Upper lobe of left lung (tissue), 6 donors: ENCODE measurements around the gene SVEP1. TPM values are rescaled to one million over a fixed set of nuclear protein-coding genes. Genes with fewer than 3 reads are reported as not detected.

ENCODE experiments used
- ATAC-seq, 2 donors: fragments of 200-7000 bp; cut with Tn5 transposase; one replicate each; pipeline ENCODE4 v1.9.1; 2022; ENCODE audit warnings: mild to moderate bottlenecking in 2 of 2, moderate library complexity in 2 of 2; ENCODE audit not compliant: low FRiP score in 2 of 2
- DNase-seq, 2 donors: peaks; one replicate each; pipeline ENCODE4 v3.0.0-alpha.2; 2019 to 2020
- H3K27ac ChIP-seq, 4 donors: fragments of 200-600 bp; sonication (generic); one replicate each; pipeline ENCODE4 v1.5.1; 2016 to 2019
- H3K27me3 ChIP-seq, 4 donors: fragments of 200-600 bp; sonication (generic); one replicate each; pipeline ENCODE4 v1.5.1; 2017 to 2019
- H3K36me3 ChIP-seq, 4 donors: fragments of 200-600 bp; sonication (generic); one replicate each; pipeline ENCODE4 v1.5.1; 2016 to 2019
- H3K4me1 ChIP-seq, 4 donors: fragments of 200-600 bp; sonication (generic); one replicate each; pipeline ENCODE4 v1.5.1; 2018 to 2019
- H3K4me3 ChIP-seq, 4 donors: fragments of 200-600 bp; sonication (generic); one replicate each; pipeline ENCODE4 v1.5.1; 2017 to 2019; ENCODE audit warnings: mild to moderate bottlenecking in 2 of 4, moderate library complexity in 1 of 4
- H3K9me3 ChIP-seq, 4 donors: fragments of 200-600 bp; sonication (generic); one replicate each; pipeline ENCODE4 v1.5.1; 2018 to 2019
- EP300 ChIP-seq, 4 donors: sonication (generic); formaldehyde crosslinking; IDR thresholded peaks; one replicate each; pipeline ENCODE4 v1.5.1; 2017; ENCODE audit warnings: antibody characterized with exemption in 4 of 4, control low read depth in 2 of 4
- POLR2A ChIP-seq, 4 donors: fragments of 450-650 bp; IDR thresholded peaks; one replicate each; pipeline ENCODE4 v1.5.1; 2016 to 2017; ENCODE audit warnings: antibody characterized with exemption in 4 of 4, mild to moderate bottlenecking in 2 of 4
- POLR2AphosphoS5 ChIP-seq, 2 donors: sonication (generic); formaldehyde crosslinking; IDR thresholded peaks; one replicate each; pipeline ENCODE4 v1.5.1; 2017; ENCODE audit warnings: antibody characterized with exemption in 2 of 2
- WGBS, 2 donors: methylation state at CpG; one replicate each; pipeline ENCODE4 v1.1.5; 2017 to 2018; 5-methylcytosine and 5-hydroxymethylcytosine counted together
- total RNA-seq, 6 donors: library from RNA; depleted of rRNA in 4 of 6; stranded (reverse); fragments of >200 nt in 4 of 6; gene quantifications; one replicate each; pipeline versions ENCODE4 v1.1.0 to v1.2.1, GENCODE V29; 2016 to 2021
- TF ChIP-seq, protein P1 (sequence below), 6 experiments: fragments of 450-650 bp in 4 of 6; fragments of 200-600 bp in 2 of 6; sonication (generic) in 2 of 6; IDR thresholded peaks; one replicate each; pipeline ENCODE4 v1.5.1; 2016 to 2019; ENCODE audit warnings: antibody characterized with exemption in 6 of 6
- donor health status: DM: no; HTN: no; CAD: no; lungs with moderate emphysema.
- donor health status: DM: no; HTN: yes; CAD: no; lungs with severe emphysema.

Gene SVEP1
- total RNA-seq, 6 donors from 2014 or later: 25.4 to 54.5 (median 33.0) TPM

DNA sequence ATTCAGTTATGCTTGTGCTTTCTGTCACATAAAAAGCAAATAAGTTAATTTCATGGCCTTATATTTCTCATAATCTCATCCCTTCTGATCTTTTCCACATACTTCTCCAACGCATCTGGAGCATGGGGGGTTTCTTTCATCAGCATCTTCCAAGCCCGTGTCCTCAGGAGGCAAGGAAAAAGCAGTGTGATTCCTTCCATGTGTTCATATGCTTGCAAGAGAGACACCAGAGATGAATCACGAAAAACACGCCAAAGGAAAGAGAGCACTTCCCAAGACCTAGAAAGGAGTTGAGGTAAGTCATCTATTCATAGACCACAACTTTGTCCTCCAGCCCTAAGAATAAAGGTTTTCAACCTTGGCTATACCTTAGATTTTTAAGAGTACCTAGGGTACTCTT is 26.0 kb upstream of the SVEP1 start:
- 68 to 69% methylated on average over 4 of the region's 4 CpGs for WGBS, 2 donors
- H3K27ac ChIP-seq: no peak overlapping the region
- DNase-seq (no peak), ATAC-seq (no peak)
- TF ChIP-seq EP300 (IDR thresholded peaks at IDR 0.05) (no peak), POLR2AphosphoS5 (IDR thresholded peaks at IDR 0.05) (no peak), POLR2A (IDR thresholded peaks at IDR 0.05) (no peak)
- TF ChIP-seq, protein P1, sequence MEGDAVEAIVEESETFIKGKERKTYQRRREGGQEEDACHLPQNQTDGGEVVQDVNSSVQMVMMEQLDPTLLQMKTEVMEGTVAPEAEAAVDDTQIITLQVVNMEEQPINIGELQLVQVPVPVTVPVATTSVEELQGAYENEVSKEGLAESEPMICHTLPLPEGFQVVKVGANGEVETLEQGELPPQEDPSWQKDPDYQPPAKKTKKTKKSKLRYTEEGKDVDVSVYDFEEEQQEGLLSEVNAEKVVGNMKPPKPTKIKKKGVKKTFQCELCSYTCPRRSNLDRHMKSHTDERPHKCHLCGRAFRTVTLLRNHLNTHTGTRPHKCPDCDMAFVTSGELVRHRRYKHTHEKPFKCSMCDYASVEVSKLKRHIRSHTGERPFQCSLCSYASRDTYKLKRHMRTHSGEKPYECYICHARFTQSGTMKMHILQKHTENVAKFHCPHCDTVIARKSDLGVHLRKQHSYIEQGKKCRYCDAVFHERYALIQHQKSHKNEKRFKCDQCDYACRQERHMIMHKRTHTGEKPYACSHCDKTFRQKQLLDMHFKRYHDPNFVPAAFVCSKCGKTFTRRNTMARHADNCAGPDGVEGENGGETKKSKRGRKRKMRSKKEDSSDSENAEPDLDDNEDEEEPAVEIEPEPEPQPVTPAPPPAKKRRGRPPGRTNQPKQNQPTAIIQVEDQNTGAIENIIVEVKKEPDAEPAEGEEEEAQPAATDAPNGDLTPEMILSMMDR (IDR thresholded peaks at IDR 0.05): no peak
- no peaks in the 10 kb centered on the region for H3K27me3 ChIP-seq
- no peaks in the 10 kb centered on the region for H3K9me3 ChIP-seq
- no peaks in the 10 kb centered on the region for H3K36me3 ChIP-seq
- H3K4me3 ChIP-seq: no peak overlapping the region
- no peaks in the 10 kb centered on the region for H3K4me1 ChIP-seq

DNA sequence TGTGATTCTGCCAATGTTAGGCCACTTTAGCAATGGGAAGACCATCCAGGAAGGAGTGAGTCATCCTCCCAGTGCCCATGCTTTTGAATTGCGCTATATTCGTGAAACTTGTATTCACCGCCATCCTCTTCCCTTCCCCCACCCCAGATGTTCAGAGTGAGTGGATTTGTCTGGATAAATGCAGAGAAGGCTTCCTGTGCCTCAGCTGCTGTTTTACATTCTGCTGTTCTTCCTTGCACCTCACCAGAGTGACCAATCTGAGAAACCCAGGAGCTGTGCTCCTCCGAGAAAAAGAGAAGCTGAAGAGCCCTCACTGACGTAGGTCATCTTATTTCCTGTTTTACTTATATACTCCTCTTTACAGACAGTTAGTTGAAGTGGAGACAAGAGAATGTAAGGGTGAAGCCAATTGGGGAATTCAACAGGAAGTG is 24.6 kb upstream of the SVEP1 start:
- Histone ChIP-seq H3K27ac (peak overlapping the region in 1 of 4 donors; percentile 9), H3K27me3 (no peaks in the 10 kb centered on the region), H3K36me3 (no peaks in the 10 kb centered on the region), H3K4me3 (no peak overlapping the region), H3K4me1 (no peaks in the 10 kb centered on the region), H3K9me3 (no peaks in the 10 kb centered on the region)
- DNase-seq: no peak
- TF ChIP-seq POLR2A (IDR thresholded peaks at IDR 0.05): peak in 1 of 4 donors; percentile 9
- TF ChIP-seq, protein P1 (IDR thresholded peaks at IDR 0.05): no peak
- 68 to 71% methylated on average over 5 of the region's 5 CpGs for WGBS, 2 donors
- peak in 1 of 2 donors; percentile 72 for ATAC-seq

DNA sequence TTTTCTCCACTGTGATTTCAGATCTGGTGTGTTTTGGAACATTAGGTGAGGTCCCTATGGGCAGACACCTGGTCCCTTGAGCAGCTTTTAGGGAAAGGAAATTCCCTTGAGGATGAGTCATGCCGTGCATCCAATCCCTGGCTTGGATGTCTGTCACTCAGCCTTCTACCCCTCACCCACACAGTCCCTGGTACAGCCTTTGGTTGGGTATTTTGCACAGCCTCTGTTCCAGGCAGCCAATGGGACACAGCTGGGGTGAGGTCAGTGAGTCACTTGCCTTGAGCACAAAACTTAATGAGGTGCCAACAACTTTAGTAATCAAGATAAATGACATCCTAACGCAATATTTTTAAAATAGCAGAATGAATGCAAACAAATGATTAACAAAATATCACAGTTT is 22.7 kb upstream of the SVEP1 start:
- WGBS, 2 donors: 67 to 72% methylated on average over 2 of the region's 2 CpGs
- no peaks in the 10 kb centered on the region for H3K9me3 ChIP-seq
- TF ChIP-seq EP300 (IDR thresholded peaks at IDR 0.05): no peak
- TF ChIP-seq POLR2A (IDR thresholded peaks at IDR 0.05): no peak
- no peak for TF ChIP-seq POLR2AphosphoS5 (IDR thresholded peaks at IDR 0.05)
- TF ChIP-seq, protein P1 (IDR thresholded peaks at IDR 0.05): no peak
- no peak overlapping the region for H3K27ac ChIP-seq
- DNase-seq: no peak
- H3K27me3 ChIP-seq: no peaks in the 10 kb centered on the region
- no peaks in the 10 kb centered on the region for H3K36me3 ChIP-seq
- no peaks in the 10 kb centered on the region for H3K4me1 ChIP-seq
- H3K4me3 ChIP-seq: no peak overlapping the region
- ATAC-seq: no peak

DNA sequence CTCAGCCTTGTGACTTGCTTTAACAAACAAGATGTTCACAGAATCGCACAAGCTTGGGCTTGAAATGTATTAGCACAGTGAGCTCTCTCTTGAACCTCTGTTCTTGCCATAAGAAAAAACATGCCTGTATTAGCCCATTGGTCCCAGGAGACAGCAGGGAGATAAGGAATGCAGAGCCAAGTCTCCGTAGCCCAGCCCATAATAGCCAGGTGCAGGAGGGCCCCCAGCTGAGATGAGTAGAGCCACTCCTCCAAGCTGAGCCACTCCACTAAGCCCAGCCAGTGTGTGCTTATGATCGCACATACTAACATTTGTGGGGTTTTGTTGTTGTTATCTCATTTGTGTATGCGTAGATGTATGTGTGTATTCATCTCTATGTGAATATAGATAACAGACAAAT is 21.6 kb upstream of the SVEP1 start:
- no peak overlapping the region for H3K4me3 ChIP-seq
- no peaks in the 10 kb centered on the region for H3K36me3 ChIP-seq
- no peaks in the 10 kb centered on the region for H3K4me1 ChIP-seq
- TF ChIP-seq POLR2AphosphoS5 (IDR thresholded peaks at IDR 0.05): no peak
- no peak for TF ChIP-seq POLR2A (IDR thresholded peaks at IDR 0.05)
- TF ChIP-seq EP300 (IDR thresholded peaks at IDR 0.05): no peak
- TF ChIP-seq, protein P1 (IDR thresholded peaks at IDR 0.05): no peak
- no peaks in the 10 kb centered on the region for H3K9me3 ChIP-seq
- H3K27me3 ChIP-seq: no peaks in the 10 kb centered on the region
- no peak for DNase-seq
- no peak for ATAC-seq
- 77 to 83% methylated on average over 4 of the region's 4 CpGs for WGBS, 2 donors
- no peak overlapping the region for H3K27ac ChIP-seq

DNA sequence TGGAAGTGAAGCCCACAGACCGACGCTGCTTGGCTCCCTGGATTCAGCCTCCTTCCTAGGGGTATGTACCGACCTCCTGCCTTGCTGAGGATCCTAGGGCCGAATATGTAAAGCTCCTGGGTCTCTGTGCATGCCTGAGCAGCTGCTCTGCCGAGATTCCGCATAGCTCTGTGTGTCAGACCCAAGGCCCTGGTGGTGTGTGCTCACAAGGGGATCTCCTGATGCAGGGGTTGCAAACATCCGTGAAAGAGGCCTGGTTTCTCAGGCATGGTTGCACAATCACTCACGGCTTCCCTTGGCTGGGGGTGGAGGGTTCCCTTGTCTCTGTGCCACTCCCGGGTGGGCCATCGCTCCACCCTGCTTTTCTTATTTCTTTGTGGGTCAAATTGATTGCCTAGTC is 19.9 kb upstream of the SVEP1 start:
- ATAC-seq (no peak), DNase-seq (no peak)
- H3K4me3 ChIP-seq: no peak overlapping the region
- no peak for TF ChIP-seq POLR2A (IDR thresholded peaks at IDR 0.05)
- TF ChIP-seq POLR2AphosphoS5 (IDR thresholded peaks at IDR 0.05): no peak
- no peak for TF ChIP-seq EP300 (IDR thresholded peaks at IDR 0.05)
- no peaks in the 10 kb centered on the region for H3K36me3 ChIP-seq
- no peaks in the 10 kb centered on the region for H3K27me3 ChIP-seq
- H3K4me1 ChIP-seq: no peaks in the 10 kb centered on the region
- WGBS, 2 donors: 68 to 71% methylated on average over 3 to 10 of the region's 10 CpGs
- no peaks in the 10 kb centered on the region for H3K9me3 ChIP-seq
- no peak overlapping the region for H3K27ac ChIP-seq
